ENCODE results near the gene GPALPP1.

DNA sequence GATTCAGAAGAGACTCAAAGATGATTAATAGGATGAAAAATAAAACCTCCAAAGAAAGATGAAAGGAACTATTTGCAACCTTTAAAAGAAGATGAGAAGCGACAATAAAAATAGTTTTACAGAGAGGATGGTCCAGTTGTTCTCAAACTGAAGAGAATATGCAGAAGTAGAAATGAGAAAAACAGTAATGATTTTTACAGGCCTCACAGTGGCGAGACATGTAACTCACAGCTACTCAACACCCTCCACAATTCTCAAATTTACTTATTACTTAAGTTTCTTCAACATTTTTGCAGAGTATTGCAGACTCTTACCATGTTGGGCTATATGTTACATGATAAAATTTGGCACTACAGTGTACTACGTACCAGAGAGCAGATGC is 20.9 kb upstream of the GPALPP1 start:
- TF ChIP-seq EP300 (IDR thresholded peaks at IDR 0.05) (no peak), POLR2AphosphoS5 (IDR thresholded peaks at IDR 0.05) (no peak)
- TF ChIP-seq, protein P1, sequence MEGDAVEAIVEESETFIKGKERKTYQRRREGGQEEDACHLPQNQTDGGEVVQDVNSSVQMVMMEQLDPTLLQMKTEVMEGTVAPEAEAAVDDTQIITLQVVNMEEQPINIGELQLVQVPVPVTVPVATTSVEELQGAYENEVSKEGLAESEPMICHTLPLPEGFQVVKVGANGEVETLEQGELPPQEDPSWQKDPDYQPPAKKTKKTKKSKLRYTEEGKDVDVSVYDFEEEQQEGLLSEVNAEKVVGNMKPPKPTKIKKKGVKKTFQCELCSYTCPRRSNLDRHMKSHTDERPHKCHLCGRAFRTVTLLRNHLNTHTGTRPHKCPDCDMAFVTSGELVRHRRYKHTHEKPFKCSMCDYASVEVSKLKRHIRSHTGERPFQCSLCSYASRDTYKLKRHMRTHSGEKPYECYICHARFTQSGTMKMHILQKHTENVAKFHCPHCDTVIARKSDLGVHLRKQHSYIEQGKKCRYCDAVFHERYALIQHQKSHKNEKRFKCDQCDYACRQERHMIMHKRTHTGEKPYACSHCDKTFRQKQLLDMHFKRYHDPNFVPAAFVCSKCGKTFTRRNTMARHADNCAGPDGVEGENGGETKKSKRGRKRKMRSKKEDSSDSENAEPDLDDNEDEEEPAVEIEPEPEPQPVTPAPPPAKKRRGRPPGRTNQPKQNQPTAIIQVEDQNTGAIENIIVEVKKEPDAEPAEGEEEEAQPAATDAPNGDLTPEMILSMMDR (IDR thresholded peaks at IDR 0.05), result no peak
